SH-SY5Y (cell line): ENCODE results near the gene UQCRC2.

ENCODE experiments used
- GATA2 ChIP-seq: IDR thresholded peaks from 2 replicates; pipeline ENCODE4 v1.6.1; 2011; ENCODE audit warnings: mild to moderate bottlenecking, low read depth, low read length
- GATA3 ChIP-seq: IDR thresholded peaks from 2 replicates; pipeline ENCODE4 v1.6.1; 2011; ENCODE audit warnings: low read depth, mild to moderate bottlenecking, low read length, moderate library complexity

UQCRC2 gene

DNA sequence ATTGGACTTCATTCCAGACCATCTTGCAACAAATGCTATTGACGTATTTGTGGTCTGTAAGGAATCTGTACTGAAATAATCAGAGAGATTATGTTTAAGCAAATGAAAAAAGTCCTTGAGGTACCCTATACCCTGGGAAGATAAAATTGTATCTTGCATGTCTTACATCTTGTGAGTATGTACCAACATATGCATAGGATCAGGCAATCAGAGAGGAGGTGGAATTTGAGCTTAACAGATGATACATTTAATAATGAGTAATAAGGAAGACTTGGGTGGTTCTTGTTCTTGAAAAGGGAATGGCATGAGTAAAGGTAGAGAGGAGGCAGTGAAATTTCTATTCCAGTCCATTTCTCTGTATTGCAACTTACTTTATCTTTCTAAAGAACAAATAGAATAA, 65.4 kb downstream of the UQCRC2 start:
- TF ChIP-seq GATA2 (no peak), GATA3 (no peak)

DNA sequence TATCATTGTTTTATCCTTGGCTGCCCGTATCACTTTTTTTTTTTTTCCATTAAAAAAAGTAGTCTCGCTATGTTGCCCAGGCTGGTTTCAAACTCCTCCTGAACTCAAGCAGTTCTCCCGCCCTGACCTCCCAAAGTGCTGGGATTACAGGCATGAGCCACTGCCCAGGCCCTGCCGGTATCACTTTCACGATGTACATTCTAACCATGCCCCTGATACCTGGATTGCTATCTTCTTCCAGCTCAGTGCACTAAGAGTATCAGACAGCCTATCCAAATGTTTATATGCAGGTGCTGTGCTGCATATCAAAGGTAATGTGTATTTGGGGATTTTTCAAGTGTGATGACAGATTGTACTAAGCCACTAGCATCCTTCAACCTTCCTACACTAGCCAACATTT, 69.0 kb downstream of the UQCRC2 start:
- no peak for TF ChIP-seq GATA2
- TF ChIP-seq GATA3 = no peak

DNA sequence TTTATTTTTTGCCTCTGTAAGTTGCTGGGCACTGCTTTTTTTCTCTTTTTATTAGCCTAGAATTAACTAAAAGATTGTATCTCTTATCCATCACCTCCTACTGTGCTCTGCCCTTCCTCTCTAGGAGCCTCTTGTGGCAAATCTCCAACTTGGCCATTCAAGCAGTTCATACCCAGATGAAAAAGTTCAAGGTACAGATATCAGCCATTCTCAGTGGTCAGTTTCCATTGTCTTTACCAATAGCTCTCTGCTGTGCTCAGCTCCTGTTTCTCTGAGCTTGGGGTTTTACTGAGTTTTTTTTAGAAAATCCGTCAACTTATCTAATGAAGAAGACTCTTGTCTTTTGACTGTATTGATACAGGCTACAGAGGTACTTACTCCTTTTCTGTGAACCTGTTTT, 70.3 kb downstream of the UQCRC2 start:
- TF ChIP-seq GATA3 = no peak
- TF ChIP-seq GATA2 = no peak

DNA sequence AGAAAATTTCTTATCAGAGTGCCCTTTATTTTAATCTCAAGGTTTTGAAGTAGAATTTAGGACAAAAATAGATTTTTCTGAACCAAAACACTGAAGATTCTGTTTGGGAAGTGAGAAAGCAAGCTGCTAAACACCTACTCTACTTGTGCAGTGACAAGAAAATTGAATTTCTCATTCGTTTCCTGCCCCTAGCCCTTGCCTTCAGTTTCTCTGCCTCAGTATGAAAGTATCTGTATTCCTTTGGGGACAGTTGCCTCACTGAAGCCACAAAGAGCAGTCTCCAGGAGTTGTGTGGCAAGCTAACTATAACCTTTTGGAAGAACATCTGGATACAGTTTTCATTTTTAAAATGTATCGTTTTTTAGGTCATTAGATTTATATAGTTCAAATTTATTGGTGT, 74.5 kb downstream of the UQCRC2 start:
- TF ChIP-seq GATA2 (no peak), GATA3 (no peak)

DNA sequence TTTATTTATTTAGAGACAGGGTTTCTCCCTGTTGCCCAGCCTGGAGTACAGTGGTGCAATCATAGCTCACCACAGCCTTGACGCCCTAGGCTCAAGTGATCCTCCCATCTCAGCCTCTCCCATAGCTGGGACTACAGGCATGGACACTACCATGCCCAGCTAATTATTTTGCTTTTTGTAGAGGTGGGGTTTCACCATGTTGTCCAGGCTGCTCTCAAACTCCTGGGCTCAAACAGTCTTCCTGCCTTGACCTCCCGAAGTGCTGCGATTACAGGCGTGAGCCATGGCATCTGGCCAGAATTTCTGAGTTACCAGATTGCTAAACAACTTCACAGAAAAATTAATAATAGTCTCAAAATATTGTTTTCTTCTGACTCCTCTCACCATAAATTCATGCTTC, 76.5 kb downstream of the UQCRC2 start:
- TF ChIP-seq GATA3 (no peak), GATA2 (no peak)

DNA sequence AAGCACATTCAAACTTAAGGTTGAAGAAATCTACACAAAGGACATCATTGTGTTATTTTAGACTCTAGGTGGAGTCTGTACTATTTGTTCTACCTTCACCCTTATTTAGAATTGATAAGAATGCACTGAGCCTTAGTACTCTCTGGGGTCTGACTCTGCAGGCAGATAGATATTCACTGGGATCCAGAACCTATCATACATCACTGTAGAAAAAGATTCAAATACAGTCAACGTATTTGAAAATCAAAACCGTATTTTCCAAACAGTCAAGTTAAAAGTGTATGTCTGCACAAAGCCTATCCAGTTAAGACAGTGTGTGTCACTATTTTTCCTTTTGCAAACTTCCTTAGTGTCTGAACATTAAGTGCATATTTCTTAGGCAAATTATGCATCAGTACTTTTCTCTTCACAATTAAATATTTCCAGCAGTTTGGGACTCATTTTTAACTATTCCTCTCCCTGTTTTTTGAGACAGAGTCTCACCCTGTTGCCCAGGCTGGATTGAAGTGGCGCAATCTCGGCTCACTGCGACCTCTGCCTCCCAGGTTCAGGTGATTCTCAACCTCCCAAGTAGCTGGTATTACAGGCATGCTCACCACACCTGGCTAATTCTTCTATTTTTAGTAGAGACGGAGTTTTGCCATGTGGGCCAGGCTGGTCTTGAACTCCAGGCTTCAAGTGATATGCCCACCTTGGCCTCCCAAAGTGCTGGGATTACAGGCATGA, 77.1 kb downstream of the UQCRC2 start:
- no peak for TF ChIP-seq GATA2
- TF ChIP-seq GATA3 = no peak

DNA sequence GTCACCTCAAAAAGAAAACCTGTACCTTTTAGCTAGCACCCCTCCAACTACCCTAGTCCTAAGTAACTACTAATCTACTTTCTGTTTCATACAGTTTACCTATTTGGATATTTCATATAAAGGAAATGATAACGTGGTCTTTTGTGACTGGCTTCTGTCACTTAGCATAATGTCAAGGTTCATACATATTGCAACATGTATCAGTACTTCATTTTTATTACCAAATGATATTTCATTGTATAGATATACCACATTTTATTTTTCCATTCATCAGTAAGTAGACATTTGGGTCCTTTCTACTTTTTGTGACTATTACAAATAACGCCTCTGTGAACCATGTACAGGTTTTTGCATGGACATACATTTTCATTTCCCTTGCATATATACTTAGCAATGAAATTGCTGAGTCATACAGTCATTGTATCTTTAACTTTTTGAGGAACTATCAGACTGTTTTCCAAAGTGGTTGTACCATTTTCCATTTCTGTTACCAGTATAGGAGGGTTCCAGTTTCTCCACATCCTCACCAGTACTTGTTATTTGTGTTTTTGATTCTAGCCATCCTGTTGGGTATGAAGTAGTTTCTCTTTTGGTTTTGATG, 78.4 kb downstream of the UQCRC2 start:
- no peak for TF ChIP-seq GATA2
- TF ChIP-seq GATA3 = no peak
